GM19455 (cell line): ENCODE results near the gene LDLRAD4.

Source experiments
- ATAC-seq: cut with Tn5 transposase; IDR thresholded peaks from one replicate; pipeline ENCODE4 v1.9.1; 2021; ENCODE audit not compliant: unreplicated experiment

Gene LDLRAD4

GRCh38 chr18:13499803-13500202 is 281.2 kb downstream of the LDLRAD4 start:
- ATAC-seq = no peak

DNA sequence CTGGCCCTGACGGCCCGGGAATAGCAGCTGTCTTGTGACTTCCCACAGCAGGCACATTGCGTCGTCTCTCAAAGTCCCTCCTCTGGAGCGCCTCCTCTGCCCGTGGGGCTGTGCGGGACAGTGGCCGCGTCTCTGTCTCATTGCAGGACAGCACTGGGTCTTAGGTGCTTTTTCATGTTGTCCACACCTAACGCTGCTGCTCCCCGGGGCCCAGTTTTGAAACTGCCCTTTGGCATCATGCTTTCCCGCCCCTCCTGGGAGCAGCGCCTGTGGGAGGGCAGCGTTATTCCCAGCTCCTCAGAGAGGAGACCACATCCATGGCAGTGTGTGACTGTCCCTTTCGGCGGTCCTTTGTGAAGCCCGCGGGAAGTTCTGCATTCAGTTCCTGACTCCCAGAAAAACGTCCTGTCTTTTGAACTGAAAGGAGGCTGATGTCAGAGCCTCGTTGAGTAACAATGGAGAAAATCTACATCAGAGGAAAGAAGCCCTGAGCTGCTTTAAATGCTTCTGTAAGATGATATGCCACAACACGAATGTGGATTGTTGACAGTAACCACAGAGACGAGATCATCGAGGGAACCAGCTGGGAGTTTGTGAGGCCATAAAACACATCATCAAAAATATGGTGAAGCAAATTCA is 281.8 kb downstream of the LDLRAD4 start:
- ATAC-seq = no peak

DNA sequence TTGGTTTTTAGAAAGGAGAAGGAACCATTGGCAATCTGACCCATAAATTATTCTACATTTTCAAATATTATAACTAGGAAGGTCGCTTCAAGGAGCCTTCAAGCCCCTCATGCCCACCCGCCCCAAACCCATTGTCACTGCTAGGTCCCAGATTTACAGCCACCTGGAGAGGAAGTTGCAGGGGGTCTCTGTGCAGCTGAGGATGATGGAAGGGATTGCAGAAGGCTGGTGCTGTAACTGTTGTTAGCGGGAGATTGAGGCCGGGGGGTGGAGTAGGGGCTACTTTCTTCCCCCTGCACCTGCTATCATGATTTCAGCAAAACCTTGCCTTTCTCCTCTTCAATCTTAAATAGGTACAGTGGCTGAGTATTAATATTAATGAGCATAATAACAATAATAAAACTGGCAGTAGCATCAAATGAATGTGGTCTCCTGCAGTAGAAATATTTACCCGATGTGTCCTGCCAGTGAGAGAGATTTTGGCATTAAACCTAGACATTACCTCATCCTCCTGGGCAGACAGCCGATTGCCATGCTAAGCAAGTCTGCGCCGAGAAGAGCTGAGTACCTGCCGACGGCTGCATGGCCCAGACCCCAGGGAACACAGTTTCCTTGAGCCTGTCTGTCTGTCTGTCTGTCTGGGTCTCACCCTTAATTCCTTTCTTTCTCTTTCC is 282.4 kb downstream of the LDLRAD4 start:
- no peak for ATAC-seq

- no peak for ATAC-seq
Observed at GRCh38 chr18:13501543-13501887, 283.0 kb downstream of the LDLRAD4 start.

DNA sequence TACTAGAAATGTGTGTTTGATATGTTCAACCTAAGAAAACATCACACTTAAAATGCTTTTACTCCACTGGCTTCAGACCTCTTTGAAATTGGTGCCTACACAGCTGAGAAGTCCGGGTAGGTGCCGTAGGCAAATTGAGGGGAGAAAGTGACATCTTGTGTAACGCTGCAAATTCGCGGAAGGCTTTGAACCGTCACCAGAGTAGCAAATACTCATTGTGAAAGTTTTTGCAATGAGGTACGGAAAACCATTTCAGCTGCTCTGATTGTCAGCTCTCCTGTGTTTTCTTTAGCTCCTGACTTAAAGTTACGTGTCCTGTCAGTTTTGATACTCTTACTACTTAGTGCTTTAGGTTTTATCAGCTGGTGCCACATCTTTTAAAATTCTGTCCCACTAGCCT is 283.3 kb downstream of the LDLRAD4 start:
- peak; percentile 85 for ATAC-seq

DNA sequence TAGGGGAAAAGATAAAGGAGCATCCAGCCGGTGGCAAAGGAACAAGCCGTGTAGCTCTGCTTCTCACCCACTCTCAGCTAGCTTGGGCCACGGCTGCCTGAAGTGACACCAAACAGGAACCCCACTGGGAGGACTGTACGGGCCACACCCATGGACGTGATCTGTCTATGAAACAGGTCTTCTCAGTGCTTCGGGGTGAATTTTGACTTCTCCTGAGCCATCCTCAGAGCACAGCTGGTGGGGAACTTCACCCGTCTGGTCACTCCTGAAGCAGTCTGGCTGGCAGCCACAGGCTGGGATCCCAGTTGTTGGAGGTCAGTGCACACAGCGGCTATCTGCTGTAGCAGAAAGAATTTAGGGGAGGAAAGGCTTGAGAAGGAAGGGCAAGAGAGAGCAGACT is 284.0 kb downstream of the LDLRAD4 start:
- no peak for ATAC-seq

GRCh38 chr18:13503836-13504235 is 285.3 kb downstream of the LDLRAD4 start:
- ATAC-seq = no peak

DNA sequence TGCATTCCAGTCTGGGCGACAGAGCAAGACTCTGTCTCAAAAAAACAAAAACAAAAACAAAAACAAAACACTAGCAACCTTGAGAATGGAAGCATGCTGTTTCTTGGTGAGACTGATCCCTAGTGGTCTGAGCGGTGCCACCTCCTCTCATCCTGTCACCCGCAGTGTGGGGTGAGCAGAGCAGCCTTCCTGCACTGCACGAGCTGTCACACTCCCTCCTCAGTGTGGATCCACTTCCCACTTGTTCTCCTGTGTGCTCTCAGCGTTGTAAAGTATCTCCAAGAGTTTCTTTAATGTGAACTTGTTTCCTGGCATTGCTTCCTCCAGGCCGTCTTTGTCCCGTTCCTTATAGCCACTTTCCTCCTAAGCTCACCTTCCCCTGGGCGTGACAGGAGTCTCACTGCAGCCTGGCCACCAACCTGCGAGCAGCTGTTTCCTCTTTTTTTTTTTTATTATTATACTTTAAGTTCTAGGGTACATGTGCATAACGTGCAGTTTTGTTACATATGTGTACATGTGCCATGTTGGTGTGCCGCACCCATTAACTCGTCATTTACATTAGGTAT is 287.3 kb downstream of the LDLRAD4 start:
- no peak for ATAC-seq

DNA sequence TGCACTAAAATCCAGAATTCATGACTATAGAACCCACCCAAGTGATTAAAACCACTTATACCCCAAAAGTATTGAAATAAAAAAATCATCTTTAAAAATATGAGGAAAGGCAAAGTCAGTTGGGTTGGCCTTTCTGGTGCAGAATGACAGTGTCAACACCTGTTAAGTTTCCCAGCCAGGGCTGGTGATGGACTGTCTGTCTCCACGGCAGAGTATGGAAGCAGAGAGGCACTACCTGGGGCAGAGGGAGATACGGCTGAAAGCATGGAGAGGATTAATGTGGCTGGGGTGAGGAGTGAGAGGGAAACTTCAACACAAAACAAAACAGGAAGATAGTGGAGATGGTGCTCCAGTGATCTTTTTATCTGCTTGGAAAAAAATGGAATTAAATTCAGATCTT is 292.0 kb downstream of the LDLRAD4 start:
- ATAC-seq = no peak

- no peak for ATAC-seq
Observed at GRCh38 chr18:13511961-13512577, 293.5 kb downstream of the LDLRAD4 start.

DNA sequence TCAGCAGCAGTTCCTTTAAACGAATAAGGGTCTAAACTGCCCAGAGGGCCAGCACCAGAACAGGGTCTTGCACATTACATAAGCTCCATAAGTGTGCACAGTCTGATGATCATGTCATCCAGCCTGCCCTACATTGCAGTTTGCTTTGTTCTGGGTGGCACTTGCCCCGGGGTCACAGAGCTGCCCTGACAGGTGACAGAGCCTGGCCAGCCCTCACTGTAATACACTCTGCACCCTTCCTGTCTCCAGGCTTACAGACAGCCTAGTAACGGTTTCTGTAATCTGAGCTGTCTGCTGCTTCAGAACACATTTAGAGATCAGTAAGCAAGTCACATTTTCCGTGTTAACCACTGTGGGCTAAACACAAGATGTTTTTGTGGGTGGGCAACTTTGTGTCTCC is 294.5 kb downstream of the LDLRAD4 start:
- ATAC-seq = no peak

- no peak for ATAC-seq
Observed at GRCh38 chr18:13513481-13513880, 294.9 kb downstream of the LDLRAD4 start.

- no peak for ATAC-seq
Observed at GRCh38 chr18:13514558-13514957, 296.0 kb downstream of the LDLRAD4 start.

- no peak for ATAC-seq
Observed at GRCh38 chr18:13516855-13517254, 298.3 kb downstream of the LDLRAD4 start.

- no peak for ATAC-seq
Observed at GRCh38 chr18:13517369-13517768, 298.8 kb downstream of the LDLRAD4 start.

DNA sequence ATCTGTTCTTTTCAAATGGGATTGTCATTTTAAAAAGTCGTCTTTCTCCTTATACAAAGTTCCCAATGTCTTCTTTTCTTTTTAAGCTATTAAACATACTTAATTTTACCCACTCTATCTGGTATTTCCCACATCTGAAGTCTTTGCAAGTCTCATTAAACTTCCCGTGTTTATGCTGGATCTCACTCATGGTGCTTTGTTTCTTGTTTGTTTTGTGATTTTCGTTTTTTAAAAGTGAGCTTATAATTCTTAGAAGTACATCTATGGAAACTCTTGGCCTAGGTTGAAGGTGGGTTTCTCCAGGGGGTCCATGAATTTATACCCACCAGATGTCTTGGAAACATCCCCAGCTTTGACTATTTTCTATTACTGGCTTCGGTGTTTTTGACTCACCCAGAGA is 299.8 kb downstream of the LDLRAD4 start:
- no peak for ATAC-seq

DNA sequence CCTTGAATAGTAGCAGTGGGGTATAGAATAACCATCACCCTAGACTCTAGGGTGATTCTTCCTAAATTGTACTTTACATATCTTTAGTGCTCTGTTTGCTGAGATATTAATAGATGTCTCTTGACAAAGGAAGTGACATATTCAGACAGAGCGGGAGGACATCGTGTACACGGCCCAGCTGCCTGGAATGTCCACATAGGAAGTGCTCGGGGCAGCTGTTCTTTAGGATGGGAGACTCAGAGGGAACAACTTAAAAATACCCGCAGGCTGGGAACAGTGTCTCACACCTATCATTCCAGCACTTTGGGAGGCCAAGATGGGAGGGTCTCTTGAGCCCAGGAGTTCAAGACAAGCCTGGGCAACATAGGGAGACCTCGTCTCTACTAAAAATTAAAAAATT is 301.7 kb downstream of the LDLRAD4 start:
- no peak for ATAC-seq

DNA sequence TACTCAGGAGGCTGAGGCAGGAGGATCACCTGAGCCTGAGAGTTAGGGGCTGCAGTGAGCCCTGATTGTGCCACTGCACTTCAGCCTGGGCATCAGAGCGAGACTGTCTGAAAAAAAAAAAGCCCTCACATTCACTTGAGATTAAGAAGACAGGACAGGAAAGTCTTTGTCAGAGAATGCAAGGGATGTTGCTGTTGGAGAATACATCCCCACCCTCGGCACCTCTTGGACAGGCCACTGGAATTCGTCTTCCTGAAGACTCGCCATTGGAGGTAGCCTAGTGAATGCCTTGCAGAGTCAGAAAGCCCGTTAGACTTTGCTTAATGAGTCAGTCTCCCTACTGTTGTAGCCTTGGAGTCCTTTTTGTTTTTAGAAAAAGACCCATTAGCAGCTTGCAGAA is 302.2 kb downstream of the LDLRAD4 start:
- no peak for ATAC-seq

DNA sequence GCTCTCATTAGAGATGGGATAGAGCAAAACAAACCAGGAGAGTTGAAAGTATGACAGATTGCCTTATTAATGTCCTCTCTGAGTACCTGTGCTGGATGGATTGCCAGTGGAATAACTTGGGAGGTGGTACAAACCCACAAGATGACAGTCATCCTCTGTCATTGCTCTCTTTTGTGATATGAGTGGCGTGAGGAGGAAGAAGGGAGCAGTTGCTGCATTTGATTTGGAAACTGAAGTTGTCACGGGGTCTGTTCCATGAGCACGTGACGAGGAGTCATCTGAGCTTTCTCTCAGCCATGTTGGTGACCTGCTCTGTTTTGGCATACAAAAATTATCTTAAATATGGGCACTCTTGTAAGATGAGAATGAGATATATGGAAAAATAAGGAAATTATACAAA is 302.9 kb downstream of the LDLRAD4 start:
- no peak for ATAC-seq

DNA sequence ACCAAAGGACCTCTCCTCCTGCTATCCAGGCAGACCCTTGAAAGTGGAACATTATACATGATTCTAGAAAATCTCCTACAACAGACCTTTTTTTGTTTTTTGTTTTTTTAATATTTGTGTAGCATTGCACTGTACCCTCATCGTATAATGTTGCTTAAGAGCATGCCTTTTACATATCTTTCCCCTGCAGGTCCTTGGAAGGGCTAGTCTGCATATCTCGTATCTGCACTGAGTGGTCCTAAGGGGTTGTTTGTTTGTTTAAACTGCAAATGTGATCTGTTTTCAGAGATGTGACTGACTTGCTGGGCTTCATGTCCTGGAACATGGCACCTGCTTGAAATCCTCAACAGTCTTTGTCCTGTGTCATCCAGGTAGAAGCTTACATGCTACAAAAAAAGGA is 303.7 kb downstream of the LDLRAD4 start:
- ATAC-seq = no peak

DNA sequence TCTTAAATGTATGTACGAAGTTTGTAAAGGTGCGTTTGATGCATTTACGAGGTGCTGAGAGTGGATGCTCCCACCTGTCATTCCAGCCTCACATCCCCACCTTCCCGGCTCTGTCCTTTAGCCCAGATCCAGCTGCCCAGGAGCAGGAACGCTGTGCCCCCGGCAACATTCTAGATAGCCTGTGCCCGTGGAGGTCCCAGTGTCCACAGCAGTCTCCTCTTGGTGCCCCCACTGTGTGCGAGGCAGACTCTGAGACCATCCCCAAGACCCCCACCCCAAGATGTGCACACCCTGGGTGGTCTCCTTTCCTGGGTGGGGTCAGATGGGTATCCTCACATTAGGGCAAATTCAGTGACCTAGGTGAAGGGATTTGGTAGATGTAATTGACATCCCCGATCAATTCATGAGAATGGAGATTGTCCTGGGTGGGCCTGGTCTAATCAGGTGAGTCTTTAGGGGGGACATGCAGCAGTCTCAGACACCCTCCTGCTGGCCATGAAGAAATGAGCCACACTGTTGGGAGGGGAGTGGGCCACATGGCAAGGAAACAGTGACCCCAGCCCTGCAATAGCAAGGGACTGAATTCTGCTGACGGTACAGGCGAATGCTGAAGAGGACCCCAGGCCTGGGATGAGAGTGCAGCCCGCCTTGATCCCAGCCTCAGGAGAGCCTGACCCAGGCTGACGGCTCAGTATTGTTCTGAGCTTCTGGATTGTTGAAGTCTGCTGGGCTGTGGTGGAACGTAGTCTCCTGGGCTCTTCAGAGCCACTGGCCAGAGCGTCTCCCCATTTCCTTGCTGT is 304.5 kb downstream of the LDLRAD4 start:
- ATAC-seq = no peak

GRCh38 chr18:13524054-13524453 is 305.5 kb downstream of the LDLRAD4 start:
- no peak for ATAC-seq
